NCI-H2171 (cell line): Measurements from ENCODE around the gene PDE6C.
"Not testable (repeated sequence)": the region's sequence is repeated elsewhere in the genome, so short reads cannot be mapped to it uniquely, and the experiment has no call there.

Source experiments
- DNase-seq: peaks from one replicate; lab custom pipeline; 2025; lab: John Stamatoyannopoulos, UW

Gene PDE6C

DNA sequence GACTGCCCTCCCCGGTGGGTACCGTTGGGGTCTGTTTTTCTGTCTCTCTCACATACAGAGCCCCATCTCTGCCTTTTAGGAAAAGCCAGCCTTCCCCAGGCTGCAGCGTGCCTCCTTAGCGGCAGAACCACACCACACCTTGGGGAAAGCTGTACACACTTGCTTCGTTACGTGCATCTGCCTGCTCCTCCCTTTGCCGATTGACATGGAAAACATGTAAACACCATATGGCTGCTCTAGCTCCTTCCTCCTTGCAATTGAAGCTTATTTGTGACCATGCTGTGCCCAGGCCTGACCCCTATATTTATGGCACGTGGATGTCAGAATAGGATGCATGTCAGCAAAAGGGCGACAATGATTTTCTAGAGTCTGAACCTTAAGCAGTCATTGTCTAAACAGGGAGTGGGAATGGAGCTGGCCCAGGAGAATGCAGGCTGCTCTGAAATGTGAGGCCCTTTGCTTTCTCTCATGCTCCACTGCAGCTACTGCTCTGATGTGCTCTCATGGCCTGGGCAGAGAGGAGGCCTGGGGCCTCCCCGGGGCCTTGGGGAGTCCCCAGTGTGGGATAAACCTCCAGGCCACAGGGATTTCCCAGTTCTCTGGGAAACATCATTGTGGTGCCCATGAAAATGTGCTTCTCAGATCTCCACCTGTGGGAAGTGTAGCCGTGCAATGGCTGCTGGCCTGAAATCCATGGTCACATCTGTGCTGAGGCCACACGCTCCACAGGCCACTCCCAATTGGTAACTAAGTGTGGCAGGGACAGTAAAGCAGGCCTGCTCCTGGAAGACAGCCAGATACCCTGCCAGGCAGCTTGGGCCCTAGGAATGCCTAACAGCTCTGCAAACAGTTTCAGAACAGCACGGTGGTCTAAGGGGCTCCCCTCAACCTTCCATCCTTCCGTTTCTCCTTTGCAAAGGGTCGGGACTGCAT lies 18.6 kb downstream of the PDE6C start:
- DNase-seq = peak; percentile 55

DNA sequence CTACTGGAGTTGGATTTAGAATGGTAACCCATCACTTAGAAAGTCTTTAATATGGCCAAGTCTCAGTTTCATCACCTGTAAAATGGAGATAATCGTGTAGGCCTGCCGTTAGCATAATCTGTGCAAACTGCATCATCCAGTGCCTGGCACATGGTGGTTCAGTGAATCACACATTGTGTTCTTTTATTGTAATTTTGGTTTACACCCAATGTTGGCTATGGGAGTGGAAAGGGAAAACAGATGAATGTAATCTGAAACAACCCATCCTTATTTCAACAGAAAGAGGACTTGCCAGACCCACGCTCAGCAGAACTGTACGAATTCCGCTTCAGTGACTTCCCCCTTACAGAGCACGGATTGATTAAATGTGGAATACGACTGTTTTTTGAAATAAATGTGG lies 27.5 kb downstream of the PDE6C start:
- DNase-seq = no peak

DNA sequence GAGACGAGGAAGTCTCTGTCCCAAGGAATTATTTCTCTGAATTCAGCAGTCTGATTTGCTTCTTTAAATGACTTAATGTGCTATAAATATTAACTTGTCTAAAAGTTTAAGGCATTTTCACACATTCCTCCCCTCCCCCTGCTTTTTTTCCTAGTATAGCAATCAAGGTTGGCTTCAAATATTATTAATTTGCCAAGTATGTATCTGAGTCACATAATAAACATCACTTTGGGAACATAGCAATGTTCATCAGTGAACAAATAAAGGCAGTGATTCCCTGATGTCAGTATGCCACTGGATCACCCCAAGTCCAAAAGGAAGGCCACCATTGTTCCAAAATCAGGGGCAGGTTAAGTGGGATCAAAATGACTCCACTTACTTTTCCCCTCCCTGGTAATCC lies 40.5 kb downstream of the PDE6C start:
- no peak for DNase-seq

GRCh38 chr10:93654201-93654600 lies 41.9 kb downstream of the PDE6C start:
- no peak for DNase-seq

- DNase-seq = no peak
Observed at GRCh38 chr10:93656155-93656554, 43.8 kb downstream of the PDE6C start.

- DNase-seq = no peak
Observed at GRCh38 chr10:93657757-93658156, 45.4 kb downstream of the PDE6C start.

DNA sequence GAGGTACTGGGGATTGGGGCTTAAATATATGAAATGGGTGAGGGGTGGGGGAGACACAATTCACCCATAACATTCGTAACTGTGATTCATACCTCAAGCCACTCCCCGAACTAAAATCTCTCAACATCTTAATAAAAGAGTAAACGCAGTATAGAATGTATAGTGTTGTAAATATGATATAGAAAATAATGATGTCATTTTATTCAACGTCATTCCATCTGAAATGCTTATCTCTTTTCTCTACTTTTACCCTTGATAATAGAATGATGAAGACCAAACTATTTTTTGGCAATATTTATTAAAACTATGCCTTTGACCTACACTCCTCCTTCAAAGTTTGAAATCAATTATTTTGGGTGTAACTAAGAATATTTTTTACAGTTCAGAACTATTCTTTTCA lies 53.7 kb downstream of the PDE6C start:
- DNase-seq = no peak

DNA sequence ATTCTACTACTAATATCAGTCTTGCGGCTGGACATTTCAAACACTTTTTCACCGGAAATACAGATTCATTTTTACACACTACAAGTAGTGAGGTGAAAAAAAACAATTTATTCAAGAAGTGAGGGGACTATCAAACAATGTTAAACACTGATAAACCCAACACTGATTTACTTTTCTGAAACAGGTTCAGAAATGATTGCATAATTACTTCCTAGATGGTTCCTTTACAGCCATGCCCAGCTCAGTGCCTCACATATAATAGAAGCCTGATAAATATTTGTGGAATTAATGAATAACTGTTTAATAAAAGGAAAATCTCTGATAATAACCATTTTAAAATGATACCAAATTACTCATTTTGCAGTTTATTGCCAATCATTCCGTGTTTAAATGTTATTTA lies 55.5 kb downstream of the PDE6C start:
- no peak for DNase-seq

GRCh38 chr10:93670372-93670771 lies 58.0 kb downstream of the PDE6C start:
- DNase-seq = no peak

DNA sequence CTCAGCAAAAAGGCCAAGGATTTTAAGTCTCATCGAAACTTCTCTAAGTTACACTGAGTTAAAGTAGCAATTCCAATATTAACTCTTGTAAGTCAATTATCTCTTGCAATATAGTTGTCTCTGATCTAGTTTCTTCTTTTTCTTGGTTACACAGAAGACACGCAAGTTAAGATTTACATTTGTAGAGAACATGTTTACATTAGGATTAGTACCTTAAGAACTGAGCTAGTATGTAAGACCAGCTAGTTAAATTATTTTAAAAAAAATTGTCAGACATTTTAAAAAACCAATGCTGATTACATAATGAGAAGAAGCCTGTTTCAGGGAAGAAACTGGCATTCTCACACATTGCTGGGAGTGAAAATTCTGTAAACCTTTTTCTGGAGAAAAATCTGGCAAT lies 58.7 kb downstream of the PDE6C start:
- DNase-seq = no peak

- DNase-seq = no peak
Observed at GRCh38 chr10:93672022-93672678, 59.8 kb downstream of the PDE6C start.

DNA sequence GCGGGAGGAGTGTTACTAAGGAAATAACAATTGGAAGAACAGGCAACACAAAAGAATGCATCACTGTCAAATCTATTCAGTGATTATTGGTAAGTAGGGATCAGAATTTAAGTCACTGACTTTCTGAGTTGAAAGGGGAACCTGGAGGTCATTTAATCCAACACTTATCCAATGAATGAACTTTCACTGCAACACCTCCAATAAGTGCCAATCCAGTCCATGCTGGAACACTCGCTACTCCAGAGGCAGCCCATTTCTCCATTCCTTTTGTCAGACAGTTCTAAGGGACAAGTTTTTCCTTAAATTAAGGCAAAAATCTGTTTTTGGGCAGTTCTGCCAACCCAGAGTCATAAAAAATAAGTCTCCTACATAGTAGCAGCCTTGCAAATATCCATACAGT lies 60.6 kb downstream of the PDE6C start:
- no peak for DNase-seq

DNA sequence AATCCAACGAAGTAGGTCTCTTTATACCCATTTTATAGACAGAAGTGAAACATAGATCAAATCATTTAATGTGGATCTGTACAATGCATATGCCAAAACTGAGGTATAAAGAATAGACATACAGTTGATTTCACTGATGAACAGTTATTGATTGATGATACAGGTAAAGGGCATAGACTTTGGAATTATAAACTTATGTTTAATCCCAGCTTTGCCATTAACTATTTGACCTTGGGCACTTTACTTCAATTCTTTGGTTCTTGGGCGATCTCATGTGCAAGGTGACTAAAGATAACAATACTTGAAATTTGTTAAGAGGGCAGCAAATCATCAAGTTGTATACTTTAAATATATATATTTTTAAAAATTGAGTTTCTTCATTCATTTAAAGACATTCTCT lies 61.5 kb downstream of the PDE6C start:
- no peak for DNase-seq

- no peak for DNase-seq
Observed at GRCh38 chr10:93678386-93678785, 66.0 kb downstream of the PDE6C start.

DNA sequence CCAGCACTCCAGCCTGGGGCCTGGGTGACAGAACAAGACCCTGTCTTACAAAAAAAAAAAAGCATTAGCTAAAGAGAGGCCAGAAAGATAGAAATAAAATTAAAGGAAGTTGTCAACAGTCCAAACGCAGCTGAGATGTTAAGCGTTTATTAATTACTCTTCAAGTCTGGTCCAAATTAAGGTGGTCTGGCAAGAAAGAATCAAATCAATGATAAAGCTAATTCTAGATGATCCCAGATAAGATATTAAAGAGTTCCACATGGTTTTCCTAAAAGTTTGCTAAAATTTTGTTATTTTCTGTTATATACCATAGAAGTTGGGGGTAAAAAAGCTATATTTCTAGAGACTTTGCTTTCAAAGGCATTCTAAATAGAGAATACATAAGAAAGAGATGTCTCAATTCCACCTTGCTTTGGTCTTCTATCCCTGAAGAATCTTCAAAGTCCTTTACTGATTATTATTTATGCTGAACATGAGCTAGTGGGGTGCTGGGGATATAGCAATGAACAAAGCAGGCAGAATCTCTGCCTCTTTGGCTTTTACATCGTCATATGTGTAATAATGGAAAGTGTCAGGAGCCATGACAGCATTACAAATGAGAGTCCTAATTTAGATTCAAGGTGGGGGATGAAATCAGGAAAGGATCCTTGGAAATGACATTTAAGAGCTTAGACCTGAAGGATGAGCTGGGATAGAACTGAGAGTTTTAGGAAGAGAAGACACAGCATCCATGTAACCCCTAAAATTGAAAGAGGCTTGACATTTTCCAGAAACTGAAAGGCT lies 66.7 kb downstream of the PDE6C start:
- no peak for DNase-seq

GRCh38 chr10:93680412-93681047 lies 68.2 kb downstream of the PDE6C start:
- DNase-seq = peak; percentile 26

DNA sequence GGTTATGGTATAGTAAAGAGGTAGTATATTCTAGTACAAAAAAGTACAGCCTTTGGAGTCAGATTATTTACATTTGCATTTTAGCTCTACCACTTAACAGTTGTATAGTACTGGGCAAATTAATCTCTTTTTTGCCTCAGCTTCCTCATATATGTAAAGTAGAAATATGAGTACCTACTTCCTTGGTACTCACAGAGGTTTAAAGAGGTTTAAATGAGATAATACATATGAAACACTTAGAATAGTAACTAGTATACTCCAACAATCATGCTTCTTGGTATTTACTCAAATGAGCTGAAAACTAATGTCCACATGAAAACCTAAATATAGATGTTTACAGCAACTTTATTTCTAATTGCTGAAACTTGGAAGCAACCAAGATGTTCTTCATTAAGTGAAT lies 75.4 kb downstream of the PDE6C start:
- no peak for DNase-seq

GRCh38 chr10:93695740-93696139 lies 83.4 kb downstream of the PDE6C start:
- DNase-seq = peak; percentile 76

- not testable (repeated sequence) for DNase-seq
Observed at GRCh38 chr10:93696582-93696981, 84.2 kb downstream of the PDE6C start.

DNA sequence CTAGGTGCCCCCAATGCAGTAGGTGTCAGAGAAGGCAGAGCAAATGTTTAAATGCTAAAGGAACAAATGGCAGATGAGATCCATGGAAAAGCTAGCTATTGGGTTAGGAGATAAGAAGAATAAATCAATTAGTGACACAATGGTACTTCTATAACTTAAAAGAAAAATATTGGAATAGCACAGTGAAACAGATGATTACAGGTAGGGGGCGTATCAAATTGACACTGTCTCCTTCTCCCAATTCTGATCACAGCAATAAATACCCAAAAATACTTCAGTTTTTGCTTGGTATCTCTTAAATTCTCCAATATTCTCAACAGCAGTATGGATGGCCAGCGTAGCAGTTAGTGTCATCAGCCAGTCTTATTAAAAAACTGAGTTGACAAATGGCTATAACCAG lies 84.9 kb downstream of the PDE6C start:
- no peak for DNase-seq

DNA sequence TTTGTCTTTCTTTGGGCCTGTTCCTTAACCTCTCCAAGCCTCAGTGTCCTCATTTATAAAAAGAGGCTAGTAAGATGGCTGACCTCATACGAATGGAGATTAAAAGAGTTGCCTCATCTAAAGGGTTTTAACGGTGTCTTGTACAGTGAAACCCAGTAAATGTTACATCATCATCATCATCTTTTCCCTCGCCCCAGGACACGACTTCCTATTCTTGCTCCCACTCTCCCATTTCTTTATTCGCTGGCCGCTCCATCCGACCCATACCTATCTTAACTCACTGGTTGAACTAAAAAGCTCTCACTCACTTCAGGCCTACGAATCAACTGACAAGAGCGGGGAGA lies 89.5 kb downstream of the PDE6C start:
- no peak for DNase-seq
